Pancreas (tissue), 10 donors: ENCODE results near the gene KDM7A. TPM values are rescaled to one million over a fixed set of nuclear protein-coding genes. Genes with fewer than 3 reads are reported as not detected.

Source experiments
- ATAC-seq, 4 donors: fragments of 200-7000 bp; cut with Tn5 transposase; one replicate each; pipeline versions ENCODE4 v1.8.0 to v1.9.1; 2020; ENCODE audit warnings: mild to moderate bottlenecking in 4 of 4, moderate library complexity in 4 of 4
- DNase-seq, 6 donors: peaks; one replicate each; pipeline ENCODE4 v3.0.0-alpha.2; 2020
- FAIRE-seq: peaks from 2 replicates; lab custom pipeline; 2012; peaks lifted over from hg19 to GRCh38; lab: Jason Lieb, UNC
- H3K27ac ChIP-seq, 4 donors: fragments of 200-600 bp; sonication (generic); 1 replicate in 3 of 4; 2 replicates in 1 of 4; pipeline versions ENCODE4 v1.5.0 to v1.8.0; 2020
- H3K27me3 ChIP-seq, 4 donors: fragments of 200-600 bp; one replicate each; pipeline ENCODE4 v1.8.0; 2021
- H3K36me3 ChIP-seq, 3 donors: fragments of 200-600 bp; sonication (generic) in 1 of 3; one replicate each; pipeline versions ENCODE4 v1.5.0 to v1.8.0; 2020 to 2021
- H3K4me1 ChIP-seq, 3 donors: fragments of 200-600 bp; one replicate each; pipeline ENCODE4 v1.8.0; 2021
- H3K4me3 ChIP-seq, 4 donors: fragments of 200-600 bp; sonication (generic) in 2 of 4; one replicate each; pipeline versions ENCODE4 v1.5.0 to v1.8.0; 2020 to 2021
- H3K9me3 ChIP-seq, 4 donors: fragments of 200-600 bp; one replicate each; pipeline ENCODE4 v1.8.0; 2021
- CTCF ChIP-seq, 4 donors: fragments of 200-600 bp; sonication (generic) in 3 of 4; IDR thresholded peaks; one replicate each; pipeline versions ENCODE4 v1.5.0 to v1.8.0; 2021; ENCODE audit warnings: antibody characterized with exemption in 4 of 4
- WGBS, 2 donors: extraction: QIAGEN DNeasy Blood & Tissue Kit; methylation state at CpG; one replicate each; pipeline ENCODE4 v1.1.7; 2013; 5-methylcytosine and 5-hydroxymethylcytosine counted together
- intact Hi-C, 3 donors: fragments of 100-400 bp; cut with DNase I; formaldehyde crosslinking; loops; one replicate each; pipeline versions ENCODE4 v1.11.1 to v1.14.2; 2022
- polyA plus RNA-seq, 2 donors: library from polyadenylated mRNA; stranded (reverse); fragments of 200-250 nt; gene quantifications; one replicate each; pipeline ENCODE4 v1.2.3, GENCODE V29; 2013
- total RNA-seq, 6 donors: library from RNA; stranded (reverse); fragmentation: NEBNext Ultra II Directional in 4 of 6; extraction: Animal tissue kit (Norgen Biotek cat#: 25700) in 4 of 6; gene quantifications; one replicate each; pipeline versions ENCODE4 v1.2.1 to v1.2.4, GENCODE V29; 2021 to 2023
- donor health status: healthy with polysubstance abuse.
- donor health status: DM: no; HTN: no; CAD: no; lungs with moderate emphysema.
- donor health status: DM: no; HTN: no; CAD: no.
- donor health status: control.
- donor health status: control.
- donor health status: Bipolar disorder and iron deficiency.
- donor health status: DM: yes; HTN: yes; CAD: no.
- donor health status: DM: no; HTN: no; CAD: no.
- donor health status: DM: no; HTN: no; CAD: no.
- donor health status: DM: yes; HTN: yes; CAD: no.

The KDM7A gene
- total and polyA plus RNA-seq, 8 donors: 3.3 to 8.5 (median 6.2) TPM

GRCh38 chr7:140035400-140036223, 141.2 kb downstream of the KDM7A start:
- Histone ChIP-seq H3K27ac (no peak overlapping the region), H3K4me1 (no peaks in the 10 kb centered on the region), H3K9me3 (no peaks in the 10 kb centered on the region), H3K27me3 (no peaks in the 10 kb centered on the region), H3K4me3 (no peak overlapping the region), H3K36me3 (peaks cover 0 to 24% (median 0%) of the 10 kb centered on the region in 3 donors)
- no peak for TF ChIP-seq CTCF (IDR thresholded peaks at IDR 0.05)
- no peak for FAIRE-seq
- WGBS, 2 donors: 89 to 94% methylated on average over 4 of the region's 7 CpGs
- DNase-seq: no peak
- no peak for ATAC-seq
- intact Hi-C loops: no loop called here

Other genes starting within 250 kb of the KDM7A start
- gene PARP12, start 114.0 kb downstream of the KDM7A start, total RNA-seq: 10 to 100 TPM; 10.8 to 34.8 (median 21.3) TPM
- gene PARP12, start 114.0 kb downstream of the KDM7A start, polyA plus RNA-seq: 10 to 100 TPM; 26.9 to 30.8 TPM
- gene SLC37A3, start 221.5 kb upstream of the KDM7A start, total RNA-seq: 10 to 100 TPM; 22.8 to 30.3 (median 24.0) TPM
- gene SLC37A3, start 221.5 kb upstream of the KDM7A start, polyA plus RNA-seq: 10 to 100 TPM; 17.3 to 28.0 TPM
- 10 to 100 TPM in 1 of 6 donors, 1 to 10 TPM in 5; 4.6 to 10.7 (median 6.8) TPM for gene RAB19, start 227.1 kb upstream of the KDM7A start, total RNA-seq
- gene RAB19, start 227.1 kb upstream of the KDM7A start, polyA plus RNA-seq: 1 to 10 TPM; 1.5 to 1.8 TPM